HepG2 (cell line): ENCODE data around the gene MCU. TPM values are rescaled to one million over a fixed set of nuclear protein-coding genes. Genes with fewer than 3 reads are reported as not detected.

Source experiments
- ATAC-seq: fragments of 200-7000 bp; cut with Tn5 transposase; 3 replicates; pipeline ENCODE4 v1.9.1; 2020; ENCODE audit warnings: mild to moderate bottlenecking, moderate library complexity
- BruUV-seq: library from RNA; stranded (reverse); fragments of 400-500 nt; replicated peaks from 2 replicates; lab custom pipeline; 2021; lab: Mats Ljungman, UMichigan
- CTCF ChIA-PET: fragments of 300-600 bp; formaldehyde crosslinking; extraction: SDS; loops from one replicate; lab custom pipeline; 2021; ENCODE audit warnings: low total read pairs, inconsistent platforms, low intra/inter-chr PET ratio; lab: Yijun Ruan, JAX
- POLR2A ChIA-PET: fragments of 350-600 bp; sonication (Branson Sonifier 250); formaldehyde crosslinking; loops from one replicate; lab custom pipeline; 2020; ENCODE audit warnings: antibody characterized with exemption, inconsistent platforms; lab: Yijun Ruan, JAX
- DNase-seq: peaks from one replicate; pipeline ENCODE4 v3.0.0-alpha.2; 2015; ENCODE audit warnings: low spot score
- FAIRE-seq: peaks from 3 replicates; lab custom pipeline; 2011; peaks lifted over from hg19 to GRCh38; lab: Jason Lieb, UNC
- H2AFZ ChIP-seq: one replicate; pipeline ENCODE4 v1.6.1; 2011; ENCODE audit warnings: low read length, inconsistent platforms
- H3K27ac ChIP-seq: fragments of 300-600 bp; 3 replicates; pipeline ENCODE4 v1.8.0; 2011; ENCODE audit warnings: mixed run types, mild to moderate bottlenecking, mixed read lengths, low read length, inconsistent platforms; ENCODE audit not compliant: insufficient read depth; ENCODE audit errors: extremely low read length
- H3K27me3 ChIP-seq, 2 experiments: fragments of 200-600 bp in 1 of 2; 2 replicates in 1 of 2; 3 replicates in 1 of 2; pipeline versions ENCODE4 v1.6.0 to v1.8.0; 2011; ENCODE audit warnings: low read length in 2 of 2, mild to moderate bottlenecking in 2 of 2, moderate library complexity in 2 of 2, inconsistent platforms in 1 of 2; ENCODE audit not compliant: insufficient read depth in 2 of 2, control insufficient read depth in 1 of 2
- H3K36me3 ChIP-seq, 2 experiments: fragments of 200-600 bp in 1 of 2; replicated peaks in 1 of 2; 2 replicates in 1 of 2; 3 replicates in 1 of 2; pipeline versions ENCODE4 v1.5.1 to v1.8.0; 2011; ENCODE audit warnings: low read length in 2 of 2, inconsistent platforms in 1 of 2; ENCODE audit not compliant: insufficient read depth in 2 of 2, control insufficient read depth in 1 of 2
- H3K4me1 ChIP-seq: 2 replicates; pipeline ENCODE4 v1.5.1; 2012; ENCODE audit warnings: low read length, inconsistent platforms; ENCODE audit not compliant: insufficient read depth
- H3K4me2 ChIP-seq: 2 replicates; pipeline ENCODE4 v1.6.0; 2011; ENCODE audit warnings: low read depth, low read length, inconsistent platforms
- H3K4me3 ChIP-seq, 3 experiments: fragments of 200-600 bp in 1 of 3; sonication (generic), shearing (Covaris generic) in 1 of 3; replicated peaks in 1 of 3; 2 replicates each; pipeline ENCODE4 v1.5.1; 2011 to 2016; ENCODE audit warnings: low read length in 3 of 3, inconsistent platforms in 2 of 3, low read depth in 2 of 3, mild to moderate bottlenecking in 2 of 3, control low read depth in 1 of 3, mixed read lengths in 1 of 3; ENCODE audit not compliant: insufficient read depth in 1 of 3
- H3K79me2 ChIP-seq: one replicate; pipeline ENCODE4 v1.6.1; 2011; ENCODE audit warnings: low read length, inconsistent platforms; ENCODE audit not compliant: insufficient read depth
- H3K9ac ChIP-seq: 2 replicates; pipeline ENCODE4 v1.6.0; 2011; ENCODE audit warnings: mild to moderate bottlenecking, low read depth, low read length, inconsistent platforms; ENCODE audit not compliant: insufficient read depth
- H3K9me3 ChIP-seq: 2 replicates; pipeline ENCODE4 v1.5.1; 2012; ENCODE audit warnings: mild to moderate bottlenecking, low read length
- H4K20me1 ChIP-seq: 2 replicates; pipeline ENCODE4 v1.6.0; 2011; ENCODE audit warnings: inconsistent platforms, mild to moderate bottlenecking, low read length, moderate library complexity; ENCODE audit not compliant: insufficient read depth
- FOXJ3 ChIP-seq: sonication (generic); formaldehyde crosslinking; IDR thresholded peaks from 2 replicates; pipeline ENCODE4 v1.4.0; 2020; ENCODE audit warnings: missing genetic modification reagents, mild to moderate bottlenecking, borderline replicate concordance
- FOXK1 ChIP-seq: sonication (generic); formaldehyde crosslinking; IDR thresholded peaks from 2 replicates; pipeline ENCODE4 v1.4.0; 2020; ENCODE audit warnings: low read depth, missing genetic modification reagents, borderline replicate concordance
- GTF2F1 ChIP-seq: fragments of 150-350 bp; IDR thresholded peaks from 2 replicates; pipeline ENCODE4 v1.6.1; 2014; ENCODE audit warnings: low read length
- HNF4A ChIP-seq: sonication (generic); formaldehyde crosslinking; IDR thresholded peaks from 2 replicates; pipeline ENCODE4 v1.4.0; 2020; ENCODE audit warnings: missing genetic modification reagents
- KDM6A ChIP-seq: IDR thresholded peaks from 2 replicates; pipeline ENCODE4 v1.6.1; 2016; ENCODE audit warnings: low read depth
- MAFF ChIP-seq: IDR thresholded peaks from 2 replicates; pipeline ENCODE4 v1.6.1; 2011; ENCODE audit warnings: low read depth, low read length, improper control_type of control experiment
- MED8 ChIP-seq: sonication (generic); formaldehyde crosslinking; IDR thresholded peaks from 2 replicates; pipeline ENCODE4 v1.8.1; 2023; ENCODE audit warnings: mild to moderate bottlenecking, missing genetic modification reagents; ENCODE audit not compliant: insufficient replicate concordance
- NR2C2 ChIP-seq: sonication (generic); formaldehyde crosslinking; IDR thresholded peaks from 2 replicates; pipeline ENCODE4 v1.4.0; 2020; ENCODE audit warnings: missing genetic modification reagents, mild to moderate bottlenecking, moderate library complexity, borderline replicate concordance
- NR3C1 ChIP-seq: sonication (generic); formaldehyde crosslinking; IDR thresholded peaks from 2 replicates; pipeline ENCODE4 v1.4.0; 2020; ENCODE audit warnings: missing genetic modification reagents
- RBFOX2 ChIP-seq: fragments of 200-400 bp; formaldehyde crosslinking; IDR thresholded peaks from 2 replicates; pipeline ENCODE4 v1.6.1; 2017; ENCODE audit warnings: low read depth, mild to moderate bottlenecking, low read length
- SIN3B ChIP-seq: fragments of 150-350 bp; IDR thresholded peaks from 2 replicates; pipeline ENCODE4 v1.6.1; 2014; ENCODE audit warnings: low read length
- SMC3 ChIP-seq: IDR thresholded peaks from 2 replicates; pipeline ENCODE4 v1.6.1; 2011; ENCODE audit warnings: low read length, improper control_type of control experiment
- SMYD3 ChIP-seq: sonication (generic); formaldehyde crosslinking; IDR thresholded peaks from 2 replicates; pipeline ENCODE4 v1.8.1; 2023; ENCODE audit warnings: mild to moderate bottlenecking, missing genetic modification reagents
- SNAPC2 ChIP-seq: sonication (generic); formaldehyde crosslinking; IDR thresholded peaks from 2 replicates; pipeline ENCODE4 v1.8.1; 2022; ENCODE audit warnings: mild to moderate bottlenecking, missing genetic modification reagents
- U2AF1 ChIP-seq: fragments of 200-400 bp; formaldehyde crosslinking; optimal IDR thresholded peaks from 2 replicates; pipeline ENCODE3; 2017; ENCODE audit warnings: mild to moderate bottlenecking, low read depth, low read length
- ZFYVE20 ChIP-seq: sonication (generic); formaldehyde crosslinking; IDR thresholded peaks from 2 replicates; pipeline ENCODE4 v1.8.0; 2023; ENCODE audit warnings: low read depth, mild to moderate bottlenecking, moderate library complexity, missing genetic modification reagents, borderline replicate concordance
- ZMYM3 ChIP-seq: sonication (generic); formaldehyde crosslinking; IDR thresholded peaks from 2 replicates; pipeline ENCODE4 v1.5.1; 2020; ENCODE audit warnings: mild to moderate bottlenecking, missing genetic modification reagents
- ZNF432 ChIP-seq: sonication (generic); formaldehyde crosslinking; IDR thresholded peaks from 2 replicates; pipeline ENCODE4 v1.5.0; 2020; ENCODE audit warnings: missing genetic modification reagents, mild to moderate bottlenecking, borderline replicate concordance
- ZNF543 ChIP-seq: sonication (generic); formaldehyde crosslinking; IDR thresholded peaks from 2 replicates; pipeline ENCODE4 v1.4.0; 2020; ENCODE audit warnings: mild to moderate bottlenecking, missing genetic modification reagents
- ZNF670 ChIP-seq: sonication (generic); formaldehyde crosslinking; IDR thresholded peaks from 2 replicates; pipeline ENCODE4 v1.8.0; 2022; ENCODE audit warnings: mild to moderate bottlenecking, missing genetic modification reagents, borderline replicate concordance
- ZNF781 ChIP-seq: sonication (generic); formaldehyde crosslinking; IDR thresholded peaks from 2 replicates; pipeline ENCODE4 v1.5.1; 2020; ENCODE audit warnings: borderline replicate concordance, mild to moderate bottlenecking, missing genetic modification reagents; ENCODE audit errors: not compliant biosample characterization
- WGBS: methylation state at CpG from one replicate; pipeline ENCODE4 v1.1.6; 2017; ENCODE audit warnings: low lambda C conversion rate; 5-methylcytosine and 5-hydroxymethylcytosine counted together
- in situ Hi-C: cut with HindIII; loops from 2 replicates; pipeline ENCODE4 v1.10.0; 2017; ENCODE audit warnings: low pct_unique_long_range_greater_than_20kb; ENCODE audit not compliant: extremely low pct_ligation_motif_present
- intact Hi-C: fragments of 100-400 bp; cut with micrococcal nuclease; formaldehyde crosslinking; loops from one replicate; pipeline ENCODE4 v1.10.0; 2022; ENCODE audit not compliant: unreplicated experiment
- polyA plus RNA-seq, 8 experiments: library from polyadenylated mRNA; depleted of rRNA in 3 of 8; stranded (reverse) in 7 of 8; unstranded in 1 of 8; fragments of >200 nt; fragmentation: Illumina TruSeq in 4 of 8; extraction: Trizol in 4 of 8; gene quantifications; 2 replicates each; pipeline versions ENCODE4 v1.2.1 to v1.2.3, GENCODE V29; 2011 to 2016; ENCODE audit warnings: low read depth in 4 of 8, missing spikeins in 1 of 8, mixed read lengths in 1 of 8; ENCODE audit not compliant: insufficient read depth in 1 of 8
- total RNA-seq, 5 experiments: library from RNA; depleted of rRNA; stranded (reverse); fragments of >200 nt; fragmentation: Illumina TruSeq; extraction: Trizol; gene quantifications; 2 replicates each; pipeline ENCODE4 v1.2.3, GENCODE V29; 2016; ENCODE audit warnings: low read depth in 1 of 5
- TF ChIP-seq, protein P1 (sequence below): sonication (generic); formaldehyde crosslinking; IDR thresholded peaks from 2 replicates; pipeline ENCODE4 v1.4.0; 2020; ENCODE audit warnings: mild to moderate bottlenecking, missing genetic modification reagents

MCU gene
- total and polyA plus RNA-seq, 2 of the 13 experiments (the other 11 are each of a cell fraction or from before 2014, with no cell fraction given): 25.9 to 64.5 TPM

DNA sequence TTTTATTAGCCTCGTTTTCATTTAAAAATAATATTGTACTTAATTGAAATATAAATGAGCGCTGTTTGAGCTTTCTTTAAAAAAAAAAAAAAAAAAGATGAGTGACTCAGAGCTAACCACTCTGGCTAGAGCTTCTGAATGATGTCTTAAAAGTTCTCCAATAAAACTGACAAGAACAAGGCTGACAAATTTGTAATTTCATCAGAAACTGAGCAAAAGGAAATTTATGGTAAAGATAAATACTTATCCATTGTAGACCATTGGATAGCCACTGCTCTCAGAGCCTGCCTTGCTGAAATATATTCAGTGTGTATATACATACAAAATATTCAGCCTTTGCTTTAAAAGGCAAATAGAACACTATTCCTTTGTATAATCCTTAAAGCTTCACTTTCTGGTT, 110.4 kb downstream of the MCU start (continued):
- no peak for TF ChIP-seq ZNF670 (CRISPR knock-in tag)
- no peak for TF ChIP-seq KDM6A (CRISPR knock-in tag)
- TF ChIP-seq SNAPC2: no peak
- TF ChIP-seq, all 625 proteins: peak for 0

DNA sequence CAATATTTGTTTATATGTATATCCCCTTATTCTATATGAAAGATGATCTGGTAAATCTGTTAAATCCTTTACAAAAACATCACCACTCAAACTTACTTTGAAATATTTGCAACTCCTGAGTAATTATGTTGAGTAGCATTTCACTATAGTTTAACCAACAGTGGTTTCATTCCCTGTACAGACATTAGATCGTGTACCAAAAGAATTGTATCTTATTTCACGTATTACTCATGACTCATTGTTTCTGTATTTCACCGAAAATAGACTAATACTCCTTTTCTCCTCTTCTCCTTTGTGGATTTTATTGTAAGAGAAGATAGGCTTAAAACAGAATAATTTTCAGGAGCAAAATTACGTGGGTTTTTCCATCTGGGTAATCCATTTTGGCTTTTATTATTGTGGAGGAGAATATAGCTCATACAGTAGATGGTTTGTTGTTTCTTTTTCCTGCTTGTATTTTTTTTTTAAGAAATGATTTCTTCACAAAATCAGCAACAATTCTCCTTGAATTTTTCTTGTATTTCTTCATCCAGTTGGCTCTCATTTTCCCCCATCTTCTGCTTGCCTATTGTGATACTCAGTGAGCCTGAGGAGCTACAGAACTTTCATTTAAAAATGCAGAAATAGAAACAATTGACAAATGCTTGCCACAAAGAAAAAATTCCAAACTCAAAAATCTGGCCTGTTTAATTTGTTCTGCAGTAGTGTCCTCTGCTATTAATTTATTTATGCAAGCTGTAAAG, 111.0 kb downstream of the MCU start:
- ChIA-PET CTCF (no interaction called here), POLR2A (no interaction called here)
- Histone ChIP-seq H3K36me3 (no peaks in the 10 kb centered on the region), H3K27ac (no peak overlapping the region), H4K20me1 (no peaks in the 10 kb centered on the region), H3K9me3 (no peaks in the 10 kb centered on the region), H3K9ac (no peak overlapping the region), H3K27me3 (no peaks in the 10 kb centered on the region), H3K4me3 (no peak overlapping the region), H3K4me2 (no peak overlapping the region), H3K79me2 (no peaks in the 10 kb centered on the region), H2AFZ (no peak overlapping the region), H3K4me1 (peaks cover 23% of the 10 kb centered on the region)
- no TSS peak for BruUV-seq
- in situ Hi-C loops: no loop called here
- FAIRE-seq (no peak), ATAC-seq (no peak), DNase-seq (no peak)
- intact Hi-C loops: no loop called here
- 97% methylated on average over 4 of the region's 4 CpGs for WGBS
- TF ChIP-seq U2AF1 (no peak), ZFYVE20 (CRISPR knock-in tag) (no peak), ZNF543 (CRISPR knock-in tag) (no peak), ZNF781 (CRISPR knock-in tag) (no peak), ZMYM3 (CRISPR knock-in tag) (no peak), NR3C1 (CRISPR knock-in tag) (no peak), GTF2F1 (no peak), SMC3 (no peak), SIN3B (no peak), HNF4A (CRISPR knock-in tag) (no peak), MAFF (no peak), FOXK1 (CRISPR knock-in tag) (no peak), SMYD3 (CRISPR knock-in tag) (no peak), RBFOX2 (no peak), ZNF432 (no peak), NR2C2 (CRISPR knock-in tag) (no peak), MED8 (CRISPR knock-in tag) (no peak), FOXJ3 (CRISPR knock-in tag) (no peak)
- TF ChIP-seq, protein P1, sequence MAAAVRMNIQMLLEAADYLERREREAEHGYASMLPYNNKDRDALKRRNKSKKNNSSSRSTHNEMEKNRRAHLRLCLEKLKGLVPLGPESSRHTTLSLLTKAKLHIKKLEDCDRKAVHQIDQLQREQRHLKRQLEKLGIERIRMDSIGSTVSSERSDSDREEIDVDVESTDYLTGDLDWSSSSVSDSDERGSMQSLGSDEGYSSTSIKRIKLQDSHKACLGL (CRISPR knock-in tag): no peak
